ENCODE results near the gene TEX11.

TEX11 gene

DNA sequence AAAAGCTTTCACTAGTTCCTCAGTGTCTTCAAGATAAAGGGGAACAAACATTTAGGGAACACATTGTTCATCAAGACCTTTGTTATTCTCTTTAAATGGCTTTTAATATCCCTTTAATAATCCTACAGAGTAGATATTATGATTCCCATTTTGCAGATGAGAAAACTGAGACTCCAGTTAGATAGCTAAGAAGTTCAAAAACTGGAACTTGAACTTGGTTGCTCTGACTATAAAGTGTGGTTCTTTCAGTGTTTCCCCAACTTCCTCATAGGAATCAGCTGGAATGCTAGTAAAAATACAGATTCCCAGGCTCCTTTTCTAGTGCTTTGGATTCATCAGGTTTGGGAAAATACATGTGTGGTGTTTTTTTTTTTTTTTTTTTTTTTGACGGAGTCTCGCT, 426.2 kb downstream of the TEX11 start:
- TF ChIP-seq, protein P1, sequence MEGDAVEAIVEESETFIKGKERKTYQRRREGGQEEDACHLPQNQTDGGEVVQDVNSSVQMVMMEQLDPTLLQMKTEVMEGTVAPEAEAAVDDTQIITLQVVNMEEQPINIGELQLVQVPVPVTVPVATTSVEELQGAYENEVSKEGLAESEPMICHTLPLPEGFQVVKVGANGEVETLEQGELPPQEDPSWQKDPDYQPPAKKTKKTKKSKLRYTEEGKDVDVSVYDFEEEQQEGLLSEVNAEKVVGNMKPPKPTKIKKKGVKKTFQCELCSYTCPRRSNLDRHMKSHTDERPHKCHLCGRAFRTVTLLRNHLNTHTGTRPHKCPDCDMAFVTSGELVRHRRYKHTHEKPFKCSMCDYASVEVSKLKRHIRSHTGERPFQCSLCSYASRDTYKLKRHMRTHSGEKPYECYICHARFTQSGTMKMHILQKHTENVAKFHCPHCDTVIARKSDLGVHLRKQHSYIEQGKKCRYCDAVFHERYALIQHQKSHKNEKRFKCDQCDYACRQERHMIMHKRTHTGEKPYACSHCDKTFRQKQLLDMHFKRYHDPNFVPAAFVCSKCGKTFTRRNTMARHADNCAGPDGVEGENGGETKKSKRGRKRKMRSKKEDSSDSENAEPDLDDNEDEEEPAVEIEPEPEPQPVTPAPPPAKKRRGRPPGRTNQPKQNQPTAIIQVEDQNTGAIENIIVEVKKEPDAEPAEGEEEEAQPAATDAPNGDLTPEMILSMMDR (IDR thresholded peaks at IDR 0.05; ENCODE audit: control insufficient read depth, insufficient read depth, low read depth, low read length, missing control alignments): no peak
- no peak overlapping the region for H3K4me3 ChIP-seq (ENCODE audit: control insufficient read depth, low read depth, low read length)
- no peak for DNase-seq (ENCODE audit: low read depth)

DNA sequence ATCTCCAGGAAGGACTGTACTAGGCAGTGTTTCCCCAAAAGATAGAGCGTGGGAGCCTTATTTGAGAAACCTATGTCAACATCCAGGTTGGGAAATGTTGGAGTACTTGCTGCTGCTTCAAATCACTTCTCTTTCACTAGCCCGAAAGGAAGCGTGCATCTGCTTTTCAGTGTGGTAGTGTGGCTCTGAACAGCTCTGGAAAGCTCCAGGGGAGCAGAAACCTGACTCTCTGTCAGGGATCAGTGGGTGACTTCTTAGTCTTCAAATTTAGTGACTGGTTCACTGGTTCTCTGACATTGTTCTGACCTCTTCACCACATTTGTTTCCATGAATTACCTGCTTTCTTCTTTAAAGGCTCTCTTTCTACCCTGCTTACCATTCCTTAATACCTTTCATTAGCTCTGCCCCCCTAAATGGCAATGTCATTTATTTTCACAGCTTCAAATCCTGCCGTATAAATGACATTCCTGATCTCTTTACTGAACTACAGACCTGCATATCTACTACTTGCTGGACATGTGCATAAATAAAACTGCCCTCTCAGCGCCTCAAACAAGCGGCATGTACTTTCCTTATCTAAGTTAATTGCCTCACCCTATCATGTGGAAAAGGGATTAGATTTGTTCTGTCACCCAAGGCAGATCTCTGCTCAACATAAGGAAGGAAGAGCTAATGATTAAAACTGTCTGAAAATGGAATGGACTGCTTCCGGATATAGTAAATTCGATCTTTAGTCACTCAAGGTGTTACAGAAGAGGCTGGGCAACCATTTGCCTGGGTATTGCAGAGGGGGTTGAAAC, 426.8 kb downstream of the TEX11 start:
- DNase-seq (ENCODE audit: low read depth): no peak
- TF ChIP-seq, protein P1 (IDR thresholded peaks at IDR 0.05; ENCODE audit: control insufficient read depth, insufficient read depth, low read depth, low read length, missing control alignments): no peak
- no peak overlapping the region for H3K4me3 ChIP-seq (ENCODE audit: control insufficient read depth, low read depth, low read length)

DNA sequence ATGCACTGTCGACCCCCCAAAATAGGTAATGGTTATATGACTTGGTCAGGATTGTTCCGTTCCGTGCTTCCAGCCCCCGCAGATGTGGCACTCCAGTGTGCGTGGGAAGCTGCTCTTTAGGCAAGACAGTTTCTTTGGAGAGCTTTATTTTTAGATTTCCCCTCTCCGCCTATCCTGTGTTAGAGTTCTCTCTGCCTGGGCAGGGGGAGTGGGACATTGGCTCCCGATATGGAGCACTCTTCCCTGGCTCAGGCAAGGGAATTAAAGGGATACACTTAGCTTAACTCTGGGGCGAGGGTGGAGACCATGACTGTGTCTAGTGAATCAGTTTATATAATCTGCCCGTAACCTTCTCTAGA, 427.9 kb downstream of the TEX11 start:
- H3K4me3 ChIP-seq (ENCODE audit: control insufficient read depth, low read depth, low read length): peak overlapping the region; percentile 5
- TF ChIP-seq, protein P1 (IDR thresholded peaks at IDR 0.05; ENCODE audit: control insufficient read depth, insufficient read depth, low read depth, low read length, missing control alignments): no peak
- DNase-seq (ENCODE audit: low read depth): no peak

DNA sequence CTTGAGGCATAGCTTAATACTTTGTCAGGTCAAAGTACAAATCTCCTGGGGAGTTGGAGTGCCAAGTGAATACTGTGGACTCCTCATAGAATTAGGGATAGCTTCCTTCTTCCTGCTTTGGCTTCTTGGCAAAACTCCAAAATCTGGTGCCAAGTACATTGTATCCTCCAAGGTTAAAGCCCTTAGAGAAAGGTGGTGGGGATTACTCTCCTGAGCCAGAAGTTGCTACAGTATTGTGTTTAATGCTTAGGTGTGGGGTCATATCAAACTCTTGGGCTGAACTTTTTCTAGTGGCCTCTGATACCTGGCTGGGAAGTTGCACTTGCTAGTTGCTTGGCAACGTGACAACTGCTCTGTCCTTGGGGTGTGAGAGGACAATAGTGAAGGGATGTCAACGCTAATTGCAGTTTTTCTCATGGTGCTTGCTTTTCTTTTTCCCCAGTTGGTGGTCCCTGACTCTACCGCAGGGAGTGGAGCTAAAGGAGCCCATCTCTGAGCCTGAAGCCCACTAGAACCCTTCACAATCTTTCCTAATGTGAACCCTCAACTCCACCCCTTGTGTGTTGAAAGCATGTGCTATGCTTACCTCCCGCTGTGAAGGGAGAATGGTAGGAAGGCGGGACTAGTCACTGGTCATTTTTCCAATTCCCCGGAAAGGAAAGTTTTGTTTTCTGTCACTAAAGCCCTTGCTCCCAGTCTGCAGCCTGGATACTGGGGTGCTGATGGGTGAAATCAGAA, 428.4 kb downstream of the TEX11 start:
- H3K4me3 ChIP-seq (ENCODE audit: control insufficient read depth, low read depth, low read length): peak overlapping the region; percentile 5

DNA sequence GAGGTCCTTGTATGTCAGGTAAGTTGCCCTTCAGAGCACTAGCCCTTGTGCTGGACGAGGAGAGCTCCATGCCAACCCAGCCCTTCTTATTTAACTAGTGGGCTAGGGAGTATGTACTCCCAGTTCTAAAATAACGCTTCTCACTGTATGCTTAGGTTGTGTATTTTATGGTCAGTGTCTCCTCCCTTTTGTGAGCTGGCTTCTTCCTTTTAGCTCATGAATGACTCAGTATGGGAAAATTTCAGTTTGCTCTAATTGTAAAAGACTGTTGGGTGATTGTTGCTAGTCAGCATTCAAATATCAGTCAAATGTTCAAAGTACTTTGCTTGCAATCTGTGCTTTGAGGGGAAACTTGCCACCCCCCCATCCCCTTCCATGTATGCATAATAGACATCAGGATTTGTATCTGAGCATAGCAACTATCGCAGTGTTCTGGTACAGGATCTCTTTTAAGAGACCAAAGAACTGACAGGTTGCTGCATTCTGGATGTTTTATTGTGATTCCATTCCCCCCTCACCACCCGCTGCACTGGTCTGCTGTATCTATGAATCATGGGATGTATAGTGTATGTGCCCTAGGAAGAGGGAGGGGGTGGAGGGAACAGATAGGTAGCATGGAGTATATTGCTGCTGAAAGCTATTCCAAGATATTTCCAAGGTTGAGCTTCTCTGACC, 429.1 kb downstream of the TEX11 start:
- TF ChIP-seq, protein P1 (IDR thresholded peaks at IDR 0.05; ENCODE audit: control insufficient read depth, insufficient read depth, low read depth, low read length, missing control alignments): no peak
- H3K4me3 ChIP-seq (ENCODE audit: control insufficient read depth, low read depth, low read length): no peak overlapping the region; the same call in none of the 2 replicates
- DNase-seq (ENCODE audit: low read depth): peak; percentile 44

More for the DNA sequence above, 428.4 kb downstream of the TEX11 start:
- DNase-seq (ENCODE audit: low read depth): no peak
- TF ChIP-seq, protein P1 (IDR thresholded peaks at IDR 0.05; ENCODE audit: control insufficient read depth, insufficient read depth, low read depth, low read length, missing control alignments): no peak

Measured in AG09309 (cell line).